Left ventricle myocardium inferior (tissue), 1 donor: ENCODE results near the gene TAOK2. TPM values are rescaled to one million over a fixed set of nuclear protein-coding genes. Genes with fewer than 3 reads are reported as not detected.
A peak's percentile ranks its signal among the peaks of the same experiment; 100 is the strongest.

Experiments used
- DNase-seq: peaks from one replicate; pipeline ENCODE4 v3.0.0-alpha.2; 2020
- H3K27ac ChIP-seq: fragments of 200-600 bp; replicated peaks from 2 replicates; pipeline ENCODE4 v1.8.0; 2021
- H3K27me3 ChIP-seq: fragments of 200-600 bp; 2 replicates; pipeline ENCODE4 v1.8.0; 2021; ENCODE audit warnings: low read depth
- H3K36me3 ChIP-seq: fragments of 200-600 bp; 2 replicates; pipeline ENCODE4 v1.8.0; 2021
- H3K4me1 ChIP-seq: fragments of 200-600 bp; 2 replicates; pipeline ENCODE4 v1.8.0; 2021
- H3K4me3 ChIP-seq: fragments of 200-600 bp; 2 replicates; pipeline ENCODE4 v1.8.0; 2021; ENCODE audit warnings: mild to moderate bottlenecking, moderate library complexity
- H3K9me3 ChIP-seq: fragments of 200-600 bp; replicated peaks from 2 replicates; pipeline ENCODE4 v1.8.0; 2021
- intact Hi-C: fragments of 100-400 bp; cut with micrococcal nuclease; formaldehyde crosslinking; loops from one replicate; pipeline ENCODE4 v1.11.0; 2022
- total RNA-seq: library from RNA; stranded (reverse); fragmentation: NEBNext Ultra II Directional; extraction: Animal tissue kit (Norgen Biotek cat#: 25700); gene quantifications from one replicate; pipeline ENCODE4 v1.2.1, GENCODE V29; 2021
- TF ChIP-seq, protein P1 (sequence below): fragments of 200-600 bp; IDR thresholded peaks from 2 replicates; pipeline ENCODE4 v1.8.0; 2021; ENCODE audit warnings: antibody characterized with exemption, mild to moderate bottlenecking, borderline replicate concordance
- donor health status: DM: no; HTN: yes; CAD: no; lungs with severe emphysema.

TAOK2 gene
- total RNA-seq, 1 donor from 2014 or later = 34.3 TPM

DNA sequence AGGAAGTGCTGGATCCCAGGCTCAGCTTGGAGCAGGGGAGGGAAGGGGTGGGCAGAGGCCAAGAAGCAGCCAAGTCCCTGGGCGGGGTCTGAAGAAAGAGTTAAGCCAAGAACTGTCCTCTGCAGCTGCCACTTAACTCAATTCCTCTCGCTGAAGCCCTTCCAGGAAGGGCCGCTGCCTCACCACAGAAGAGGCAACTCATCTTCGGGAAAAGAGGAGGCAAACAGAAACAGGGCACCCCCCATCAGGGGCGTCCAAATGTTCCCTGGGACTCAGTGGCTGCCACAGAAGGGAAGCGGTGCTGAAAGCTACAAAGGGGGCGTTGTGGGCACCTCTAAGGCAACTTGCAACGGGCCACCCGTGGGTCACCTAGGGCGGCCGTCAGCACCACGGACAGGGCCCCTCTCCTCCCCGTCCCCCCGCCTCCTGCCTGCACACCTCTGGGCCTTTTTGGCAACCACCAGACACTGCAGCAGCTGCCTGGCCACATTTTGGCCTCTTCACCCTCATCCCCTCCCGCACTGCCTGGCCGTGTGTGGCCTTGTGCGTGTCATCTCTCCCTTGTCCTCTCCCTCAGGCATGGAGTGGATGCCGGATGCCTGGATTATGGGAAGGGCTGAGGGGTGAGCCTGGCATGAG is 54.9 kb downstream of the TAOK2 start:
- intact Hi-C loops = no loop called here
- Histone ChIP-seq H3K36me3 (no peaks in the 10 kb centered on the region), H3K4me1 (peaks cover 9% of the 10 kb centered on the region), H3K27me3 (peaks cover 98% of the 10 kb centered on the region), H3K4me3 (no peak overlapping the region), H3K9me3 (no peaks in the 10 kb centered on the region), H3K27ac (no peak overlapping the region)
- TF ChIP-seq, protein P1, sequence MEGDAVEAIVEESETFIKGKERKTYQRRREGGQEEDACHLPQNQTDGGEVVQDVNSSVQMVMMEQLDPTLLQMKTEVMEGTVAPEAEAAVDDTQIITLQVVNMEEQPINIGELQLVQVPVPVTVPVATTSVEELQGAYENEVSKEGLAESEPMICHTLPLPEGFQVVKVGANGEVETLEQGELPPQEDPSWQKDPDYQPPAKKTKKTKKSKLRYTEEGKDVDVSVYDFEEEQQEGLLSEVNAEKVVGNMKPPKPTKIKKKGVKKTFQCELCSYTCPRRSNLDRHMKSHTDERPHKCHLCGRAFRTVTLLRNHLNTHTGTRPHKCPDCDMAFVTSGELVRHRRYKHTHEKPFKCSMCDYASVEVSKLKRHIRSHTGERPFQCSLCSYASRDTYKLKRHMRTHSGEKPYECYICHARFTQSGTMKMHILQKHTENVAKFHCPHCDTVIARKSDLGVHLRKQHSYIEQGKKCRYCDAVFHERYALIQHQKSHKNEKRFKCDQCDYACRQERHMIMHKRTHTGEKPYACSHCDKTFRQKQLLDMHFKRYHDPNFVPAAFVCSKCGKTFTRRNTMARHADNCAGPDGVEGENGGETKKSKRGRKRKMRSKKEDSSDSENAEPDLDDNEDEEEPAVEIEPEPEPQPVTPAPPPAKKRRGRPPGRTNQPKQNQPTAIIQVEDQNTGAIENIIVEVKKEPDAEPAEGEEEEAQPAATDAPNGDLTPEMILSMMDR = no peak
- DNase-seq = no peak

DNA sequence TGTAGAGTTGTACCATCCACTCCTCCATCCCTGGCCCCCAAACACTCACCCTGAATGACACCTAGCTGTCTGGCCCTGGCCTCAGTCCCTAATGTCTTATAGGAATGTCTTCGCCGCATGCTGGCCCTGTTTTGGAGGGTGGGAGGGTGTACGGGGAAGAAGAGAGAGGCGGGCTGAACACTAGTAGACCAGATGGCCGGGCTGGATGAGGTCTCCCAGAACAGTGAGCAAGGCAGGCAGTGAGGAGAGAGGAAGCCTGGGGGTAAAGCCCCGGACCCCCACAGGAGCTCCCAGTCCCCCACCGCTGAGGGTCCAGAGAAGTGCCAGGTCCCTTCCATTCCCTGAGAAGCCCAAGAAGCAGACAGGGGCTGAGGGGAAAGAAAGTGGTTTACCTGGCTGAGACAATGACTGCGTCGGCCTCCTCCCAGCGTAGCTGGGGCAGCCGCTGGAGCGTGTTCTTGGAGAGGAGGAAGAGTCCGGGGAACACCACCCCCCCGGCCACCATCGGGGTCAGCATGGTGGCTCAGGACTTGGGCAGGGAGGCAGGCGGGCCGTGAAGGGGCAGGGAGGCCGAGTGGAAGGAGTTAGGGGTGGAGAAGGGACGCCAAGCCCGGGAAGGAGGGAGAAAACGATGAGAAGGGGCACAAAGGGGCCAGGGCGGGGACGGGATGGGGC is 56.5 kb downstream of the TAOK2 start:
- H3K27ac ChIP-seq = no peak overlapping the region
- no peak overlapping the region for H3K4me3 ChIP-seq
- peaks cover 100% of the 10 kb centered on the region for H3K27me3 ChIP-seq
- TF ChIP-seq, protein P1 = no peak
- intact Hi-C loops = no loop called here
- DNase-seq = no peak
- peaks cover 9% of the 10 kb centered on the region for H3K4me1 ChIP-seq
- H3K9me3 ChIP-seq = no peaks in the 10 kb centered on the region
- no peaks in the 10 kb centered on the region for H3K36me3 ChIP-seq

DNA sequence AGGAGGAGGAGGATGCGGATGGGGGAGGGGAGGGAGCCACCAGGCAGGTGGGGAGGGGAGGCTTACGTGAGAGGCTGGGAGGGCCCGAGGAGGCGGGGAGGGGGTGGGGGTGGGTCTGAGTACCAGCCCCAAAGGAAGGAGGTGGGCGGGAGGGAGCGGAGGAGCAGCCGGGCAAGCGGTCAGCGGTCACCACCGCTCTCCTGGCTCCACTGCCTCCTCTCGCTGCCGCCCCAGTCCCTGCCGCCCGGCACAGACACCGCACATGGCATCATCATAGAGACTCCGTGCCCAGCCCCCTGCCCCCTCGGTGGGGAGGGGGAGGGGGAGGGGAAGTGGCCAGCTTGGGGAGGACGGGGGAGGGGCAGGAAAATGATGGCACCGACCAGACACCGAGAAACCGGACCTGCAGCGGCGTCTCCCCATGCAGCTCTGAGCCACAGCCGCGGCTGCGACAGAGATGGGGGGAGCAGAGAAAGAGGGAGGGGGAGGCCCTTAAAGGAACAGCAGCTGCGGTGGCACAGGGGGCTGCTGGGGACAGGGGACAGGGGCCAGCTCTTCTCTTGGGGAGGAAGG is 57.3 kb downstream of the TAOK2 start, which contains the start of gene TLCD3B:
TSS of gene TLCD3B (minus strand) at position 431 of the 573 bp plus-strand sequence. CDS start 744 bp downstream, outside the sequence.
- TF ChIP-seq, protein P1 = no peak
- Histone ChIP-seq H3K27ac (no peak within 1 kb of the TSS), H3K4me3 (peak within 1 kb of the TSS; percentile 17), H3K9me3 (no peaks in the 10 kb centered on the region), H3K4me1 (peaks cover 9% of the 10 kb centered on the region), H3K36me3 (no peaks in the 10 kb centered on the region), H3K27me3 (peaks cover 100% of the 10 kb centered on the region)
- intact Hi-C loops = no loop called here
- DNase-seq = no peak

DNA sequence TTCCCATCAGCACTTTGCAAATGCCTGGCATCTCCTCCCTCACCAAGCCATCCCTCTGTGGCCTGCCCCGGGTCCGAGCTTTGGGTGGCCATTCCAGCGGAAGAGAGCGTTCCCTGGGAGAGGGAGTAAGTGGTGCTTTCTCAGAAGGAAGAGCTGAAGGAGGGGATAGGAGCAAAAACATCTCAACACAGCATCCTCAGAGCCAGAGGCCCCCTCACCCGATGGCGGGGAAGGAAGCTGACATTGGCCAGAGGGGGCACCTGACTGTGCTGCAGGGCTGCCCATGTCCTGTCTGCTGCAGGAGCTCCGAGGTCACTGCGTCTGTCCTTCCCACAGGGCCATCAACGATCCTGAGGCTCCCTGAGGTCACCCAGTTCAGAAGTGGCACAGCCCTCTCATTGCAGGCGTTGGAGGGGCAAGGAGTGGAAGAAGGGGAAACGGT is 57.8 kb downstream of the TAOK2 start:
- DNase-seq = no peak
- H3K36me3 ChIP-seq = no peaks in the 10 kb centered on the region
- H3K27ac ChIP-seq = no peak overlapping the region
- TF ChIP-seq, protein P1 = no peak
- H3K4me3 ChIP-seq = no peak overlapping the region
- intact Hi-C loops = no loop called here
- peaks cover 100% of the 10 kb centered on the region for H3K27me3 ChIP-seq
- peaks cover 9% of the 10 kb centered on the region for H3K4me1 ChIP-seq
- H3K9me3 ChIP-seq = no peaks in the 10 kb centered on the region

DNA sequence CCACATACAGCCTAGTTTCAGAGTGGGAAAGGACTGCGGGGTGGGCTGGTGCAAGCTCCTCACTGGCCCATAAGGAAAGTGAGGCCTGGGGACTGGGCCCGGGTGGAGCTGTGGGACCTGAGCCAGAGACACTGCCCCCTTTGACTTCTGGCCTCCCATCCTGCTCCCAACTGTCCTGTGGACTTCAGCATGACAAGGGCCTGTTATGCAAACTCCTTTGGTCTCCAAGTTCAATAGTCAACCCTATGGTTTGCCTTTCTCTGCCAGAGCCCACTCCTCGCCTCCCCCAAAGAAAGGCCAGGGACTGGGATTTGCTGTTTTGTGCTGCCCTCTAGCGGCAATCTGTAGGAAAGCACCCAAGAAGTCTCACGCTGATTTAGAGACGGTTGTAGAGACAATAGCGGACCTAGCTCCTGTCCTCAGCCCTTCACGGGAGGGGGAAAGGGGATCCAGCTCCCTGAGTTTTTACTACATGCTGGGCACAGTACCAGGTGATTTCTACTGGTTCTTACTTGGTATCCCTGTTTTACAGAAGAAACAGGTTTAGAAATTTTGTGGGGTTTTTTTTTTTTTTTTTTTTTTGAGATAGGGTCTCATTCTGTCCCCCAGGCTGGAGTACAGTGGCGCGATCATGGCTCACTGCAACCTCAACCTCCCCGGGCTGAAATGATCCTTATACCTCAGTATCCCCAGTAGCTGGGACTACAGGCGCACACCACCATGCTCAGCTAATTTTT is 58.6 kb downstream of the TAOK2 start:
- TF ChIP-seq, protein P1 = peak; percentile 67
- no peaks in the 10 kb centered on the region for H3K9me3 ChIP-seq
- peaks cover 96% of the 10 kb centered on the region for H3K27me3 ChIP-seq
- DNase-seq = no peak
- no peak overlapping the region for H3K27ac ChIP-seq
- intact Hi-C loops = no loop called here
- H3K4me3 ChIP-seq = no peak overlapping the region
- H3K4me1 ChIP-seq = peaks cover 9% of the 10 kb centered on the region
- H3K36me3 ChIP-seq = no peaks in the 10 kb centered on the region
